Activated naive CD4-positive, alpha-beta T cell treated with anti-CD3 and anti-CD28 coated beads for 36 hours (primary cell): ENCODE measurements around the gene KIF16B. TPM values are rescaled to one million over a fixed set of nuclear protein-coding genes. Genes with fewer than 3 reads are reported as not detected.

Experiments
- CTCF ChIA-PET: fragments of 350-600 bp; sonication (Branson Sonifier 250); formaldehyde crosslinking; loops from one replicate; lab custom pipeline; 2021; ENCODE audit warnings: antibody characterized with exemption; lab: Charles Lee
- DNase-seq: peaks from one replicate; pipeline ENCODE4 v3.0.0-alpha.2; 2020
- H3K27ac Mint-ChIP-seq: one replicate; pipeline ENCODE4 v1.8.0; 2021; ENCODE audit warnings: mild to moderate bottlenecking, mixed read lengths
- H3K27me3 Mint-ChIP-seq: one replicate; pipeline ENCODE4 v1.8.0; 2021; ENCODE audit warnings: low read depth, mixed read lengths
- H3K36me3 Mint-ChIP-seq: one replicate; pipeline ENCODE4 v1.8.0; 2021; ENCODE audit warnings: low read depth, mixed read lengths
- H3K4me1 Mint-ChIP-seq: one replicate; pipeline ENCODE4 v1.8.0; 2021; ENCODE audit warnings: low read depth, mixed read lengths
- H3K4me3 Mint-ChIP-seq: one replicate; pipeline ENCODE4 v1.8.0; 2021; ENCODE audit warnings: mild to moderate bottlenecking, moderate library complexity, mixed read lengths
- H3K9me3 Mint-ChIP-seq: one replicate; pipeline ENCODE4 v1.8.0; 2021; ENCODE audit warnings: mixed read lengths
- intact Hi-C: fragments of 100-400 bp; cut with micrococcal nuclease; formaldehyde crosslinking; loops from one replicate; pipeline ENCODE4 v1.15.1; 2023
- total RNA-seq, 2 experiments: library from RNA; stranded (reverse); gene quantifications; one replicate each; pipeline ENCODE4 v1.2.3, GENCODE V29; 2021

KIF16B gene
- total RNA-seq, 2 experiments from 2014 or later: 5.1 to 5.6 TPM

DNA sequence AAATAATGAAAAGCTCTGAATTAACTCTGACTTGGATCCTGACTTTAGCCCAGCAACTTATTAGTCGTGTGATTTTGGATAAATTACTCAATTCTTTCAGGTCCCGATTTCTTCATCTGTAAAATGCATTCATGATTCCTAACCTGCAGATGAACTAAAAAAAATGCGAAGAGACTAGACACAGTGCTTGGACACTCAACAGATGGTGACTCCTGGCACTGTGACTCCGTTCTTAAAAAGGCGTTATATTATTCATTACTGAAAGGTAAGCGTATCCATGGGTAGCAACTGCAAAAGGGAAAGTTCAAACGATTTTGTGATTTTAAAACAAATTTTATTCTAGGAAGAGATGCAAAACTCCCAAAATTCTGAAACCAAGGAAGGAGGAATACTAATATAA is 226.3 kb downstream of the KIF16B start:
- H3K27me3 Mint-ChIP-seq: no peaks in the 10 kb centered on the region
- intact Hi-C loops: no loop called here
- H3K4me1 Mint-ChIP-seq: no peaks in the 10 kb centered on the region
- peaks cover 14% of the 10 kb centered on the region for H3K36me3 Mint-ChIP-seq
- H3K27ac Mint-ChIP-seq: no peak overlapping the region
- CTCF ChIA-PET: no interaction called here
- DNase-seq: no peak
- H3K9me3 Mint-ChIP-seq: no peaks in the 10 kb centered on the region
- H3K4me3 Mint-ChIP-seq: no peak overlapping the region

DNA sequence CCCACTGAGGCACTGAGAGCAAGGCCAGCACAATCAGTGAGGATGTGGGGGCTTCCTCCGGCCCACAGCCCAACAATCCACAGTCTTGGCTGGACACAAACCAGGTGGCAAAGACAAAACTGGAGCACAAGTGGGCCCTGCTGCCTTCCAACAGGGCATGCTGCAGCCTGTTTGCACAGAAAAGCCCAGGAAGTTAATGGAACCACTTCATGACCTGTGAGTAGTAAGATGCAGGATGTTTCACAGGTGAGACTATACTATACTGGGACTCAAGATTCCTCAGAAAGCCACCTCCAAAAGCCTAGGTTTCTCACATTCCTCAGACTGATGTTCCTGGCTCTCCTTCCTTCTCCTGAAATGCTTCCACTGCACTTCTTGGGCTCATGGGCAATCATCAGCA is 235.5 kb downstream of the KIF16B start:
- H3K4me3 Mint-ChIP-seq: no peak overlapping the region
- no peak for DNase-seq
- CTCF ChIA-PET: no interaction called here
- H3K4me1 Mint-ChIP-seq: no peaks in the 10 kb centered on the region
- H3K27me3 Mint-ChIP-seq: no peaks in the 10 kb centered on the region
- H3K36me3 Mint-ChIP-seq: peaks cover 44% of the 10 kb centered on the region
- H3K27ac Mint-ChIP-seq: no peak overlapping the region
- H3K9me3 Mint-ChIP-seq: peaks cover 21% of the 10 kb centered on the region
- intact Hi-C loops: no loop called here

DNA sequence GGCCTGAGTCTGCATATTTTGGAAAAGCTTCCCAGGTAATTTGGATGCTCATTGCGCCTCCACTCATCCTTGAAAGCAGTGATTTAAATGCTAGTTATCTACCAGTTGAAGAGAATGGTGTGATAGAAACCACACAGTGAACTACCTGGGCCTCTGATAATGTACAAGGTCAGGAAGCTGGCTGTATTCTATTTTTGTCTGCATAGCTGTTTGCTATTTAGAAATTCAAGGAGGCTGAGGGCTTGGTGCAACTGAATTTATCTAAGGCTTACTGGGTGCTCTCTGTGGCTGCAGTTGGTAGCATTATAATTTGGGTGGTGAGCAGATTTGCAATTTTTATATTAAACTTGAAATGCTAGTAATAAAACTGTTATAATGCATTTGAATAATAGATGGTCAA is 245.6 kb downstream of the KIF16B start:
- no peaks in the 10 kb centered on the region for H3K4me1 Mint-ChIP-seq
- H3K4me3 Mint-ChIP-seq: no peak overlapping the region
- H3K9me3 Mint-ChIP-seq: peaks cover 11% of the 10 kb centered on the region
- no peak for DNase-seq
- H3K36me3 Mint-ChIP-seq: peaks cover 51% of the 10 kb centered on the region
- intact Hi-C loops: no loop called here
- no peak overlapping the region for H3K27ac Mint-ChIP-seq
- H3K27me3 Mint-ChIP-seq: no peaks in the 10 kb centered on the region
- CTCF ChIA-PET: no interaction called here

DNA sequence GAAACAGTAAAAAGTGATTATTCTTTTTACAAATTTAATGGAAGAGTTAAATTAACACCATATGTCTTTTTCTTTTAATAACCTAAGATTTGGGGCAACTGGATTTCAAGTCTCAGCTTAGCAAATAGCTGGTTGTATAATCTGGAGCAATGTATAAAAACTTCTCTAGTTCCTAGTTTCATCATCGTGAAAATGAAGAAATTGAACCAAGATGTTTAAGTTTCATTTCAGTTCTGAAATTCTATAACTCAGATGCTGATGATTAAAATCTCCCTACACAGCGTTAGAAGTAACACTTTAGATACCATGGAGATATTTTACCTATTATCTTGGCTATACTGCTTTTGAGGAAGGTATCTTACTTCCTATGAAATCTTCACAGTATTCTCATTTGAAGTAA is 252.0 kb downstream of the KIF16B start:
- H3K4me3 Mint-ChIP-seq: no peak overlapping the region
- peaks cover 39% of the 10 kb centered on the region for H3K36me3 Mint-ChIP-seq
- intact Hi-C loops: no loop called here
- no peaks in the 10 kb centered on the region for H3K27me3 Mint-ChIP-seq
- no peaks in the 10 kb centered on the region for H3K4me1 Mint-ChIP-seq
- peaks cover 11% of the 10 kb centered on the region for H3K9me3 Mint-ChIP-seq
- CTCF ChIA-PET: interaction anchor here (0.6 kb wide), 1 partner anchor 56 kb away, joined by 3 read pairs; no protein-coding TSS in a partner anchor
- H3K27ac Mint-ChIP-seq: no peak overlapping the region
- DNase-seq: no peak

DNA sequence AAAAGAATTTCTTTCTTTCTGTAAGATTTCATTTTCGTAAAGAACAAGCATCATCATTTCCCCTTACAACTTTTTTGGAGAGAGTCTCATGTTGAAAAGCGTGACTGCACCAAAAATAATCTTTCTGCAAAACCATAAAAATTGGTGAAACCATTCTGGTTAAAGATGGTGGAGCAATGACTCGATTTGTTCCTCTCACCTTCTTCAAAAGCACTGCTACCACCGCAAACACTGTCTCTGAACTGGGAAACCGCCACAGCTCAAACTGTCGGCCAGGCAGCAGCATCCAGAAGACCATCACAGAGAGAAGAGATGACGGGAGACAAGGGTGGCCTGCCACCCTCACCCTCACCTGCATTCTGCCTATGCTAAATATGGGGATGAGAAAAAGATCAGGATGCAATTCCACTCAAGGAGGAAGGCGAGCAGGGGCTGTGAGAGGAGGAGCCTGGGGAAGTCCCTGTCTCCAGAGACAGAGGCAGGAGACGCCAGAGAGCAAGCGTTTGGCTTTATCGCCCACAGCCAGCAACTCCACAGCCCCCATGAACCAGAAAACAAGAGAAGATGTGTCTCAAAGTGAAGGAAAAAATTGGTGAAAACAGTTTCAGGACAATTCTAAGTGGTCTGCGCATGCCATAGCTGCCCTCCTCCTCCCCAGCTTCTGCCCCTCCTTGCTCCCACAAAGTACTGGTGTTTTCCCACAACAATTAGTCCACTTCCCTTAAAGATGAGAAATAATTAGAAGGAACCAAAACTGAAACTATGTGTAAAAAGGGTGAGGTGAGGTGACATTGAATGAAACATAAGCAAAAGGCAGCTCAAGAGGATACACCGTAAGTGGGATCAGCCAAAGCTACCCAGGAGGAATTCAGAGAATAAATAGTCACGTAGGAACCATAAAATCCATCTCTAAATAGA is 255.5 kb downstream of the KIF16B start:
- Mint-ChIP-seq H3K27me3 (no peaks in the 10 kb centered on the region), H3K36me3 (peaks cover 45% of the 10 kb centered on the region), H3K9me3 (no peaks in the 10 kb centered on the region), H3K27ac (no peak overlapping the region), H3K4me3 (no peak overlapping the region), H3K4me1 (no peaks in the 10 kb centered on the region)
- no peak for DNase-seq
- intact Hi-C loops: loop anchor here (10.0 kb wide), 1 partner anchor 57 kb away; no protein-coding TSS in a partner anchor
- CTCF ChIA-PET: no interaction called here

DNA sequence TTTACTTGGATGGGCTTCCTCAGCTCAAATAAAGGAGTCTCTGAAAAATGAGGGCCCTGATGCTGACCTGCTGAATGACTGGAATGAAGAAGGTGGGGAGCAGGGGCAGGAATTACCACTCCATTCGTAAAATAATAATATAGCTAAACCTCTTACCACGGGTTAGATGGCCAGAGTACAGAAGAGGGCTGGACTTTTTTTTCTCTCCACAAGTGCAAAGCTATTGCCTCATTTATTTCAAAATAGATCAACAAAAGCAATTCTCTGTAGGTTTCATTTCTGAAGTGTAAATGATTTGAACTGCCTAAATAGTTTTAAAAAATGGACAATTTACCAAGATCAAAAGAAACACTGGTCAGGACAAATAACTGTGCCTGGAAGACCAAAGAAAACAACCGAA is 256.7 kb downstream of the KIF16B start:
- CTCF ChIA-PET: no interaction called here
- intact Hi-C loops: loop anchor here (10.0 kb wide), 1 partner anchor 58 kb away; no protein-coding TSS in a partner anchor
- H3K9me3 Mint-ChIP-seq: no peaks in the 10 kb centered on the region
- no peaks in the 10 kb centered on the region for H3K27me3 Mint-ChIP-seq
- no peak overlapping the region for H3K27ac Mint-ChIP-seq
- no peaks in the 10 kb centered on the region for H3K4me1 Mint-ChIP-seq
- DNase-seq: no peak
- no peak overlapping the region for H3K4me3 Mint-ChIP-seq
- H3K36me3 Mint-ChIP-seq: peaks cover 56% of the 10 kb centered on the region

DNA sequence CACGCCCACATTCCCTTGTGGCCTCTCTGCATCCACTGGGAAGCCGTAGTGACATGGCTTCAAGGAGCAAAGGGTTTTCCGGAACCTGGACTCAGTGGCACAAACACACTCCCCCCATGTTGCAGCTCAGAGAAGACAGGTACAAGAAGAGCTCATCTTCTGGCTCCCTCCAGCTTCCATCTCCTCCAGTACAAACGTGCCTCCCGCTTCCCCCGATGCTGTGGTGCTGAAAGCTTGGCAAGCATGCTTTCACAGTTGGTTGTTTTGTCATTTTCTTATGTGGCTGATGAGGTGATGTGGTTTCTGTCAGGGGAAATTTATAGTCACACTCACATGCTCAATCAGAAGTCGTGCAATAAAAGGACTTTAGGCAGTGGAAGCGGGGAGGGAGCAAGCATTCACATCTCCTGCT is 258.5 kb downstream of the KIF16B start:
- DNase-seq: no peak
- Mint-ChIP-seq H3K4me3 (no peak overlapping the region), H3K9me3 (no peaks in the 10 kb centered on the region), H3K27ac (no peak overlapping the region), H3K36me3 (peaks cover 65% of the 10 kb centered on the region), H3K27me3 (no peaks in the 10 kb centered on the region), H3K4me1 (no peaks in the 10 kb centered on the region)
- CTCF ChIA-PET: interaction anchor here (1.0 kb wide), 1 partner anchor 232 kb away, joined by 3 read pairs; no protein-coding TSS in a partner anchor
- intact Hi-C loops: loop anchor here (10.0 kb wide), 1 partner anchor 60 kb away; no protein-coding TSS in a partner anchor

DNA sequence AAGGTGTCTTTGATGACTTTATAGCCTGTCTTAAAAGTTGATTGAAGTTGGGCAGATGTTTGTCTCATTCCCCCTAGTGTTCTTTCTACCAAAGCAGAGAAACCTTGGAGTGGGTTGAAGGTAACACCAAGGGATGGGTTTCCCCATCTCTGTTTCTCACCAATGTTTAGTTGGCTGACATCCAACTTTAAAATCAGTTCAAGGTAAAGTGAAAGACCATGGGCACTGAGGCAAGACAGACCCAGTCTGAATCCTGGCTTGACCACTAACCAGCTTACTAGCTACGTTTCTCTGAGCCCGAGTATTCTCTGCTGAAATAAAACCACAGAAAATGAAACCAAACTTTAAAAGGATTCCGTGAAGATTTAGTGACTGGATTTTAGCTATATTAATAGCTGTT is 258.9 kb downstream of the KIF16B start:
- DNase-seq: no peak
- intact Hi-C loops: loop anchor here (10.0 kb wide), 1 partner anchor 60 kb away; no protein-coding TSS in a partner anchor
- H3K9me3 Mint-ChIP-seq: no peaks in the 10 kb centered on the region
- CTCF ChIA-PET: interaction anchor here (1.0 kb wide), 1 partner anchor 232 kb away, joined by 3 read pairs; no protein-coding TSS in a partner anchor
- H3K27ac Mint-ChIP-seq: no peak overlapping the region
- H3K4me1 Mint-ChIP-seq: no peaks in the 10 kb centered on the region
- no peaks in the 10 kb centered on the region for H3K27me3 Mint-ChIP-seq
- H3K4me3 Mint-ChIP-seq: no peak overlapping the region
- H3K36me3 Mint-ChIP-seq: peaks cover 66% of the 10 kb centered on the region

DNA sequence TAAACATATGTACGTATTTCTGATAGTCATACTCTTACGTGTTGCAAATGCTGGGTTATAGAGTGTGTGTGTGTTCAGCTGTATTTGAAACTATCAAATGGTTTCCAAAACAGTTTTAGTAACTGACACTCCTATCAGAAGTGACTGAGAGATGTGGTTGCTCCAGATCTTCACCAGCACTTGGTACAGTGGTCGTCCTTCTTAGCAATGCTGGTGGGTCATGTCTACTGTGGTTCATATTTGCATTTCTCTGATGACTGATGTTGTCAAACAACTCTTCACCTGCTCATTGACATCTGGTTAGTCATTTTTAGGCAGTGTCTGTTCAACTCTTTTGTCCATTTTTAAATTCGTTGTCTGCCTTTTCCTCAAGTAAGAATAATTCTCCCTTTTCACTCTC is 259.3 kb downstream of the KIF16B start:
- no peak for DNase-seq
- Mint-ChIP-seq H3K36me3 (peaks cover 67% of the 10 kb centered on the region), H3K9me3 (no peaks in the 10 kb centered on the region), H3K4me1 (no peaks in the 10 kb centered on the region), H3K27me3 (no peaks in the 10 kb centered on the region), H3K27ac (no peak overlapping the region), H3K4me3 (no peak overlapping the region)
- intact Hi-C loops: loop anchor here (10.0 kb wide), 1 partner anchor 61 kb away; no protein-coding TSS in a partner anchor
- CTCF ChIA-PET: no interaction called here

DNA sequence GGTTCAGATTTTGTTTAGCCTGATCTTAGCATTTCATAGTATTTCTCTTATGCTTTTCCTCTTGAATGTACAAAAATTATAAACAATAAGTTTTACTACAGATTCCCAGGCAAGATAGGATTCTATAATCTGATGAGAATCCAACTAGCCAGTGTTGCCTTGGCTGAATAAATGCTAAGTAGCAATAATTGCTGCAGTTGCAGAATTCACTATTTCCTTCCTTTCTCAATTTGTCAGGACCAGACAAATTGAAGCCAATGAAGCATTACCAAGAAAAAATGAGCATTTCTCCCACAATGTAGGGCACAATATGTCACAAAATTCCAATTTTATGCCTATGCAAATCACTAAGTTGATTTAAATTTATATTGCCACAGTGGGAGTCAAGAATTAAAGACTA is 260.2 kb downstream of the KIF16B start:
- DNase-seq: no peak
- no peaks in the 10 kb centered on the region for H3K9me3 Mint-ChIP-seq
- peaks cover 65% of the 10 kb centered on the region for H3K36me3 Mint-ChIP-seq
- H3K27me3 Mint-ChIP-seq: no peaks in the 10 kb centered on the region
- no peak overlapping the region for H3K4me3 Mint-ChIP-seq
- CTCF ChIA-PET: no interaction called here
- H3K4me1 Mint-ChIP-seq: no peaks in the 10 kb centered on the region
- intact Hi-C loops: loop anchor here (10.0 kb wide), 1 partner anchor 62 kb away; no protein-coding TSS in a partner anchor
- no peak overlapping the region for H3K27ac Mint-ChIP-seq

DNA sequence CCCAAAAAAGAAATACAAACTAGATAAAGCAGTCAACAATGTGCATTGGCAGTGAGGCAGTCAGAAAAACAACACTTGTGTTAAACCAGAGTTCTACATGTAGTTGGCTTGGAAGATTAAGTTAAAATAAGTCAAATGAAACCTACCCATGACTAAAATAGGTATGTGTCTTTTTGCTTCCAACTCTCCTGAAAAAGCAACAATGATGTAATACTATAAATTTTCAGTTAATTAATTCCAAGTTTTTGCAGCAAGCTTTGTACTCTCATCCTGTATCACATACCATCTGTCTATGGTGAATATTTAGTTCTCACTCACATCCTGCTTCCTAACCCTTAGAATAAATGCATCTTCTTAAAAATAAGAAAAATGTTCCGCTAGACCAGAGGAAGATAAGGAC is 261.5 kb downstream of the KIF16B start:
- no peak overlapping the region for H3K27ac Mint-ChIP-seq
- no peak for DNase-seq
- no peak overlapping the region for H3K4me3 Mint-ChIP-seq
- H3K27me3 Mint-ChIP-seq: no peaks in the 10 kb centered on the region
- no peaks in the 10 kb centered on the region for H3K9me3 Mint-ChIP-seq
- H3K4me1 Mint-ChIP-seq: no peaks in the 10 kb centered on the region
- H3K36me3 Mint-ChIP-seq: peaks cover 60% of the 10 kb centered on the region
- CTCF ChIA-PET: interaction anchor here (0.8 kb wide), 1 partner anchor 20 kb away, joined by 4 read pairs; no protein-coding TSS in a partner anchor
- intact Hi-C loops: loop anchor here (10.0 kb wide), 1 partner anchor 63 kb away; no protein-coding TSS in a partner anchor

DNA sequence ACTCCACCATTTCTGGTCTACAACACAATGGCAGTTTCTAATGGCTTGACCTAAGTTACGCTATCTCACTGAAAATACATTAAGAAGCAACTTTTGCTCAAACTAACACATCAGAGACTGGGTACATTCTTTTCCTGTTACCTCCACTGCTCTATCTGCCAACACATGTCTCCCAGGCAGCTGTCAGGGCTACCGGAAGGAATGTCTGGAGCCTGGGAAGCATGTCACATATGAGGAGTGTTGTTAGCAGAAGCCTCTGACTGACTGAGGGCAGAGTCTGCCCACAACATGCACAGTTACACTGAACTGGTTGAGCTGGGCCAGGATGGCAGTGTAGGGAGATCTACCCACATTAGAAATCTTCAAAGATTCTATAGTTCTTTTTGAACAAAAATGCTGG is 264.5 kb downstream of the KIF16B start:
- CTCF ChIA-PET: no interaction called here
- Mint-ChIP-seq H3K4me3 (no peak overlapping the region), H3K27ac (no peak overlapping the region), H3K9me3 (peaks cover 6% of the 10 kb centered on the region), H3K36me3 (peaks cover 63% of the 10 kb centered on the region), H3K27me3 (no peaks in the 10 kb centered on the region), H3K4me1 (no peaks in the 10 kb centered on the region)
- intact Hi-C loops: no loop called here
- no peak for DNase-seq
